Tibial nerve (tissue), 4 donors: ENCODE results near the gene SRGAP2C. TPM values are rescaled to one million over a fixed set of nuclear protein-coding genes. Genes with fewer than 3 reads are reported as not detected.

ENCODE experiments used
- DNase-seq, 2 donors: peaks; one replicate each; pipeline ENCODE4 v3.0.0-alpha.2; 2019; ENCODE audit warnings: low spot score in 2 of 2
- H3K27ac ChIP-seq, 4 donors: fragments of 200-600 bp; sonication (generic) in 3 of 4; one replicate each; pipeline ENCODE4 v1.5.1; 2017 to 2019; ENCODE audit warnings: mild to moderate bottlenecking in 1 of 4
- H3K27me3 ChIP-seq, 2 donors: fragments of 200-600 bp; sonication (generic) in 1 of 2; one replicate each; pipeline versions ENCODE4 v1.5.1 to v1.6.0; 2017 to 2019
- H3K36me3 ChIP-seq, 3 donors: fragments of 200-600 bp; sonication (generic); one replicate each; pipeline ENCODE4 v1.5.1; 2018 to 2019
- H3K4me1 ChIP-seq, 4 donors: fragments of 200-600 bp; sonication (generic) in 3 of 4; one replicate each; pipeline ENCODE4 v1.5.1; 2017 to 2019
- H3K4me3 ChIP-seq, 4 donors: fragments of 200-600 bp; sonication (generic) in 3 of 4; one replicate each; pipeline ENCODE4 v1.5.1; 2017 to 2019; ENCODE audit warnings: mild to moderate bottlenecking in 1 of 4, moderate library complexity in 1 of 4
- H3K9me3 ChIP-seq, 4 donors: fragments of 200-600 bp; sonication (generic) in 3 of 4; one replicate each; pipeline ENCODE4 v1.5.1; 2017 to 2019
- CTCF ChIP-seq, 5 experiments: fragments of 200-600 bp in 3 of 5; fragments of 450-650 bp in 2 of 5; sonication (generic) in 3 of 5; IDR thresholded peaks; one replicate each; pipeline ENCODE4 v1.5.1; 2016 to 2019; ENCODE audit warnings: antibody characterized with exemption in 5 of 5, mild to moderate bottlenecking in 3 of 5, moderate library complexity in 2 of 5
- EP300 ChIP-seq, 2 donors: sonication (generic); formaldehyde crosslinking; IDR thresholded peaks; one replicate each; pipeline ENCODE4 v1.6.1; 2017; ENCODE audit warnings: antibody characterized with exemption in 2 of 2, mild to moderate bottlenecking in 1 of 2
- POLR2A ChIP-seq, 2 donors: fragments of 450-650 bp; IDR thresholded peaks; one replicate each; pipeline ENCODE4 v1.6.1; 2017; ENCODE audit warnings: antibody characterized with exemption in 2 of 2, mild to moderate bottlenecking in 2 of 2, moderate library complexity in 2 of 2
- WGBS, 2 donors: methylation state at CpG; one replicate each; pipeline ENCODE4 v1.1.5; 2018; 5-methylcytosine and 5-hydroxymethylcytosine counted together
- small RNA-seq: library from RNA; depleted of rRNA; stranded (forward); fragments of <200 nt; gene quantifications from one replicate; pipeline ENCODE3, GENCODE V24; 2016
- total RNA-seq, 4 donors: library from RNA; depleted of rRNA; stranded (reverse); fragments of >200 nt; gene quantifications; one replicate each; pipeline ENCODE4 v1.1.0, GENCODE V29; 2016

The SRGAP2C gene
- total RNA-seq, 4 donors from 2014 or later, result 42.0 to 70.4 (median 50.8) TPM

GRCh38 chr1:121440993-121441392 lies 256.2 kb downstream of the SRGAP2C start:
- H3K4me3 ChIP-seq, result no peak overlapping the region
- TF ChIP-seq CTCF (IDR thresholded peaks at IDR 0.05) (no peak), EP300 (IDR thresholded peaks at IDR 0.05) (no peak), POLR2A (IDR thresholded peaks at IDR 0.05) (no peak)
- DNase-seq, result no peak
- no peaks in the 10 kb centered on the region for H3K27me3 ChIP-seq
- WGBS, 2 donors, result 94 to 96% methylated on average over 4 of the region's 4 CpGs
- peaks cover 0 to 13% (median 0%) of the 10 kb centered on the region in 4 donors for H3K9me3 ChIP-seq
- H3K4me1 ChIP-seq, result no peaks in the 10 kb centered on the region
- no peaks in the 10 kb centered on the region for H3K36me3 ChIP-seq
- no peak overlapping the region for H3K27ac ChIP-seq

Small RNA genes lying within 50 kb of the gene (small RNA-seq; reads per million reads assigned to genes)
- not detected for gene AC243994.1

Other genes with a start within 250 kb of the SRGAP2C start
- 1 to 10 TPM in 3 of 4 donors, under 1 TPM in 1; 0.66 to 1.3 (median 1.2) TPM for gene FAM72B, start 635 bp upstream of the SRGAP2C start, total RNA-seq